Head of caudate nucleus (tissue), 42 donors: ENCODE data around the gene TBCCD1.
"Not testable (repeated sequence)": the region's sequence is repeated elsewhere in the genome, so short reads cannot be mapped to it uniquely, and the experiment has no call there.

Experiments
- DNase-seq, 42 donors: peaks; one replicate each; pipeline versions ENCODE4 v3.0.0 to v3.0.0-alpha.2; 2020 to 2021; ENCODE audit warnings: mixed read lengths in 7 of 42
- intact Hi-C: fragments of 100-400 bp; cut with DNase I; formaldehyde crosslinking; loops from one replicate; pipeline ENCODE4 v1.15.0; 2022

TBCCD1 gene

DNA sequence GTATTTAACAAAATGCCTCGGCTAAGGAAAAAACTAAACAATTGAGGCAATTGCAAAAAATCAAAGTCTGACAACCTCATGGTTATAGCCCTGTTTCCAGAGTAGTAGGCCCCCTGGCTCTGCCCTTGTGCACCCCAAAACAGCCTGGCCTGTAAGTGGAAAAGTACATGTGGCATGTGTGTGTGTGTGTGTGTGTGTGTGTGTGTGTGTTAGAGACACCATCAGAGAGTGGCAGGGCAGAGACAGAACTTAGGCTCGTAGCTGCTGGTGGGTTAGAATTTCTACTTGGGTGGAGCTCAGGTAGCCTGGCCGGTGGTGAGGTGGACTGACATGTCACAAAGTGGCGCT lies 31.6 kb upstream of the TBCCD1 start:
- intact Hi-C loops = no loop called here

DNA sequence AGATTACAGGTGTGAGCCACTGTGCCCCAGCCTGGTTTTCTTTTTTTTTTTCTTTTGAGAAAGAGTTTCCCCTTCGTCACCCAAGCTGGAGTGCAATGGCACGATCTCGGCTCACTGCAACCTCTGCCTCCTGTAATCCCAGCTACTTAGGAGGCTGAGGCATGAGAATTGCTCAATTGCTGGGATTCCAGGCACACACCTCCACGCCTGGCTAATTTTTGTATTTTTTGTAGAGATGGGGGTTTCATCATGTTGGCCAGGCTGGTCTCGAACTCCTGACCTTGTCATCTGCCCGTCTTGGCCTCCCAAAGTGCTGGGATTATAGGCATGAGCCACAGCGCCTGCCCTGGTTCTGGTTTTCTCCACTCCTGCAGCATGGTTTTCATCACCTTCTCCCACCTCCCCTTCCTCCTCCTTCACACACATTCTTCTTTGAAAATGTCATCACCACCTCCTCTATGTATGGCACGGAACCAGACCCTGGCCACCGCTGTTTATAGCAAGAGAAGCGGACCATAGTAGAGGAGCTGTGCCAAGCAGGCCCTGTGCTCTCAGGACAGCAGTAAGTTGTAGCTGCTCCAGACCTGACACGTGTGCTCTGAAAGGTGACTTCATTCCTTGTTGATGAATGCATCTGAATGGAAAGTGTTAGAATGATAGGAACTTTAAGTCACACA lies 31.1 kb upstream of the TBCCD1 start:
- no peak for DNase-seq
- intact Hi-C loops = no loop called here

More for the DNA sequence above, 31.6 kb upstream of the TBCCD1 start:
- DNase-seq = no peak

DNA sequence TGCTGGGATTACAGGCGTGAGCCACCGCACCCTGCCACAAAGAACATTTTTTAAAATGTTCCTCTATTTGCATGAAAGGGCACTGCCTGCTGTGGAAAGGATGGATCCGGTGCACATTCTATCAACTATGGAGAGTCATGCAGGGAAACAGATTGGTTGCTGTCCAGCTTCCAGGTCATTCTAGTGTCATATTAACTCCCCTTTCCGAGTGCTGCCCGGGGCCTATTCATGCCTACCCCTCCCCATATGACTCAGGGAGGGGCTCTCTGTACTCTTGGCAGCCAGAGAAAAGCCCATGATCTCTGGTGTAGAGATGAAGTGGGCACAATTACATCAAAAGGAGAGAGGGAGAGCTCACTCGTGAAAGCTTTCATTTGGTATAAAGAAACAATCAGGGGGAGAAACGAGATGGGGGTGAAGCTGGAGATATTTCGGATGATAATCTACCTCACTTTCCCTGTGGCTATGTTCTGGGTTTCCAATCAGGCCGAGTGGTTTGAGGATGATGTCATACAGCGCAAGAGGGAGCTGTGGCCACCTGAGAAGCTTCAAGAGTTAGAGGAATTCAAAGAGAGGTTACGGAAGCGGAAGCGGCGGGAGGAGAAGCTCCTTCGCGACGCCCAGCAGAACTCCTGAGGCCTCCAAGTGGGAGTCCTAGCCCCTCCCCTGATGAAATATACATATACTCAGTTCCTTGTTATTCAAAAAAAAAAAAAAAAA lies 29.6 kb upstream of the TBCCD1 start:
- no peak for DNase-seq
- intact Hi-C loops = no loop called here

DNA sequence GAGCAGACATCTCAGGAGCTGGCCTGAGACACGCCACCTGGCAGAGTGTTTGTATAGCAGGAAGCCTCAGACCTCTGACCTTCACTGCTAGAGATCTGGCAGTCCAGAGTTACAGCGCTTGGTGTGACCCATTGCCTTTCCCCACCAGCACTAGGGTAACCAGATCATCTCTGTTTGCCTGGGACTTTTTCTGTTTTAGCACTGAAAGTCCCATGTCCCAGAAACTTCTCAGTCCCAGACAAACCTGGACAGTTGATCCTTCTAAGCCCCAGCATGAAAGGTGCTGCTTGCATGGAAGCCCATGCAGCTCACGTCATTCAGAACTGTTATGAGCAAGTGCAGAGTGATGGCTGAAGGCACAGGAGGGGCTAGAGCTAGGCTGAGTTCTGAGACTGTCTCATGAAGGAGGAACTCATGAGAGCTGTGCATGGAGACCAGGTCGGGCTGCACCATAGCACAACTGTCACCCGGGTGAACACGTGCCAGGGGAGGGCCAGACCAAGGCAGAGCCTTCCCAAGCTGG lies 27.5 kb upstream of the TBCCD1 start:
- no peak for DNase-seq
- intact Hi-C loops = no loop called here

DNA sequence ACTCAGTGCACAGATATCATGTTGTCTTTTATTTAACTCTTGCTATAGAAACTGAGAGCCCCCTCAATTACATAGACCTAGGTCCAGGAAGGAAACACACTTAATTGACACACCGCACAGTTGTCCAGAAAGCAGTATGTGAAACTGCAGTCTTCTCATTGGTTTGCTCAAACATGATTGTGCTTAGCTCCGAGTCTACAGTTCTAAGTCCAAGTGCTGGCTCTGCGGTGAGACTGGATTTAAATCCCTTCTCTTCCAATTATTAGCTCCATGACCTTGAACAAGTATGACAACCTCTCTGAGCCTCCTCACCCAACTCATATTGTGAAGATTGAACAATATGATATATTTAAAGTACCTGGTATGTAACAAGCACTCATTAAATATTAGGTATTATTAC lies 26.7 kb upstream of the TBCCD1 start:
- DNase-seq = no peak
- intact Hi-C loops = no loop called here

DNA sequence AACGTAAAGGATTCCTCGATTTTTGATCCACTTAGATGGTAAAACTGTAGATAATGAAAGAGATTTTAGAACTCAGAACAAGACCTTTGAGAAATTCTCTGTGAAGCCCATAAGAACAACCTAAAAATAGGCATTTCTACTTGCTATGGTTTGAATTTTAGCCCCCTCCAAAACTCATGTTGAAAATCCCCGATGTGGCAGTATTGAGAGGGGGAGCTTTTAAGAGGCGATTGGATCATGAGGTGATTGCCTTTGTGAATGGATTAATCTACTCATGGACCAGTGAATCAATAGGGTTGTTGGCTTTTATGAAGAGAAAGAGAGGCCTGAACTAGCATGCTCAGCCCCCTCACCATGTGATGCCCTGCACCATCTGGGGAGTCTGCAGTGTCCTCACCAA lies 25.5 kb upstream of the TBCCD1 start:
- intact Hi-C loops = no loop called here

DNA sequence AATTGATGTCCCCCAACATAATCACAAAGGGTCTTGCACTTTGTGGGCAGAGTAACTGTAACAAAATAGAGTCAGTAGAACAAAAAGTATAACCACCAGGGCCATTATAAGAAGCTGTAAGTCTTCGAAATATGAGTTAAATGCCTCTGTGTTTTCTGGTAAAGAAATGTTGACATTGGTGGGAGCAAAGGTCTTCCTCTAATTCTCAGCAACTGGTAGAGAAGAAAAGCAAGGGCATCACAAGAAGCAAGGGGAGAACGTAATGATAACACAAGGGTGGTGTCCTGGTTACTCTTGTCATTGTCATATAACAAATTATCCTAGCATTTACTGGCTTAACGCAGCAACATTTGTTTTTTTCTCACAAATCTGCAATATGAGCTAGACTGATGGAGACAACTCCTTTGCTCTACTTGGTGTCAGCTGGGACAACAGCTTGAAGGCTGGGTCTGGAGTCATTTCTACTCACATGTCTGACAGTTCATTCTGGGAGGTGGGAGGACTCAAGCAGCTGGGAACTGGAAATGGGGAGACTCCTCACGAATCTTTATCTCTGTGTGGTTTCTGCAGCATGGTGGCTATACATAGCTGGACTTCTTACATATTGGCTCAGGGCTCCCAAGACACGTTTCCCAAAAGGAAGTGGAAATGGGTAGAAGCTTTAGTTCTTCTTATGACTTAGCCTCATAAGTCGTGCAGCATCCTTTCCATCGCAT lies 23.6 kb upstream of the TBCCD1 start:
- no peak for DNase-seq
- intact Hi-C loops = no loop called here

More for the DNA sequence above, 25.5 kb upstream of the TBCCD1 start:
- DNase-seq = no peak

DNA sequence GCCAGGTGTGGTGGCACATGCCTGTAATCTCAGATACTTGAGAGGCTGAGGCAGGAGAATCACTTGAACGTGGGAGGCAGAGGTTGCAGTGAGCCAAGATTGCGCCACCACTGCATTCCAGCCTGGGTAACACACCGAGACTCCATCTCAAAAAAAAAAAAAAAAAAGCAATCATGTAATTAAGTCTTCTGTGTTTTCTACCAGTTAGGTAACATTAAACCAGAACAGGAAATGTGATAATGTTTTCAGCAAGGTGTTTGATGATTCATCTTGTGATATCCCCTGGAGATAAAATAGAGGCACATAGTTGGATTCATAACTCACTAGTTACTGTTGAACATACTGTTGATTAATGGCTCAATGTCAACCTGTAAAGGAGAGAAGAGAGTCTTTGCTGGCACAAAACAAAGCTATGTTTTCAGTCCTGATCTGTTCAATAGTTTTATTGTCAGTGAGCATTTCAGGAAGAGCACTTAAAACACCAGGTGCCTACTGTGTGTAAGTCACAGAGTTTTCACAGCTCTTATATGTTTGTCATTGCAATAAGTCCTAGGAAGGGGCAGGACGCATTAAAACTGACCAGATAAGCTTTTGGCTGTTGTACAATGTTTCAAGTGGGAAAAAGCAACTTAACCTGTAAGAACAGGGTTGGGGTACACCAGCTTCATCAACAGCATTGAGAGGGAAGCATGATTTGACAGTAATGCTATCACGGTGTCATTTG lies 22.9 kb upstream of the TBCCD1 start:
- no peak for DNase-seq
- intact Hi-C loops = no loop called here

DNA sequence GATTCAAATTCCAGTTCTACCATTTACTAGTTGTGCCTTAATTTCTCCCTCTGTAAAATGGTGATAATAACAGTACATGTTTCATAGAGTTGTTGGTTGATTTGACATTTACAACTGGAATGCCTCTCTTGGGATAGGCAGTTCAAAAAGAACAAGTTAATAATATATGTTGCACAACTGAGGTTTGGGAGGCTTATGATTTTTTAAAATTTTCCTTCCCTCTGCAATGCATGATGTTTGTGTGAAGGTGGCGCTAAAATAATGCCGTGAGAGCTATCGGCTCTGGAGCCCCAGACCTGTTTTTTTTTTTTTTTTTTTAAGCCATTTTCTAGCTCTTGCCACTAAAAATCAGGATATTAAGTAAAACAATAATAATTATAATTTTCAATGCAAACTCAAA lies 22.0 kb upstream of the TBCCD1 start:
- DNase-seq = no peak
- intact Hi-C loops = no loop called here

DNA sequence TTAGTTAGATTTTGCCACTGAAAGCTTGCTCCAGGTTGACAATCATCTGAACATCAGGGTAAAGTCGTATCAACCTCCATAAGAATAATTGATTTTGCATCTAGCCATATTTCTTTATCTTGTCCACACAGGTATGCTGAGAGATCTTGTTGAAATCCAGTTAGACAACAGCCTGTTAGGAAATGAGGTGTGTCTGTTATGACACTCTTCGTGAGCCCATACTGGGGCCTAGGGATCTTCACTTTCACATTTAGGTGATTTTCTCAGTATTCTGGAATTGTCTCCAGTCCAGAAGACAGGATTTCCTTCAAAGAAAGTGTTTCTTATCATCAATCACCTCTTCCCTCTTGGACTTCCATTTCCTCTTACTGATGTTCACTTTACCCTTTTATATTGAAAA lies 21.5 kb upstream of the TBCCD1 start:
- intact Hi-C loops = no loop called here
- no peak for DNase-seq

DNA sequence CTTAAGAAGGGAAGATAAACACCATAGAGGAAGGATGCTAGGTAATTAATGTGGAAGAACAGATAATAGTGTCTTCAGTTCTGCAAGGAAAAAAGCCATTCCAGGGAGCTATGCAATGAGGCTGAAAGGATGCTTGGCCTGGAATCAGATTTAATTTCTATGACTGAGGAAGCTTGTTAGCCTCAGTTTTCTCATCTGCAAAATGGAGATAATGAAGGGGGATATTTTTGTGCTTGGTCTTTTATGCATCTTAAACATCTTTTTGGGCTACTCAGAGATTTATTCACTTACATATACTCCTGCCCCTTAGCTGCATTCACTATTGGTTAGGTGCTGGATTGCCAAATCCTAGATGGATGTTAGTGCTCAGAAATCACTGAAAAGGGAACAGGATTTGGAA lies 20.0 kb upstream of the TBCCD1 start:
- DNase-seq = no peak
- intact Hi-C loops = no loop called here

DNA sequence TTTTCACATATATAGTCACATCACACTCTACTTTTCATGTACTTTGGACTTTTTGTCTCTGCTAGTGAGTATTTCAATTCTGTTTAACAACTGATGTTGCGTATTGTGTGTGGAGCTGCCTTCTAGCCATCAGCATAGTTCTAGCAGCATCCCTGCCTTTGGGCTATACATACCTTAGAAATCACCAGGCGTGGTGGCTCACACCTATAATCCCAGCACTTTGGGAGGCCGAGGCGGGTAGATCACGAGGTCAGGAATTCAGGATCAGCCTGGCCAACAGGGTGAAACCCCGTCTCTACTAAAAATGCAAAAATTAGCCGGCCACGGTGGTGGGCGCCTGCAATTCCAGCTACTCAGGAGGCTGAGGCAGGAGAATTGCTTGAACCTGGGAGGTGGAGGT lies 19.1 kb upstream of the TBCCD1 start:
- intact Hi-C loops, DNase-seq: not testable (repeated sequence)

DNA sequence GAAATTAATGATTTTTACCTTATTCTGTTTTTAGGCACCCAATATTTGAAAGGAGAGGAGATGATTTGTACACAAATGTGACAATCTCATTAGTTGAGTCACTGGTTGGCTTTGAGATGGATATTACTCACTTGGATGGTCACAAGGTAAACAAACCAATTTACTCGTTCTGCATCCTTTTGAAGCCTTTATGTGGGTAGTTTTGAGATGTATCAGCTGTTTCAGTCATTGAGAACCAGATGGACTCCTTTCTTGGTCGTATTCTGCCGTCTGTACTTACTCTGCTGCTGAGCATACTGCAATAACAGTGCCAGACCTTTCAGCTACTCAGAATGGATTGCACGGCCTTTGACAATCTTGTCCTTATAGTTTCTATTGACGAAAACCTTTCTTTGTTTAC lies 16.7 kb upstream of the TBCCD1 start:
- intact Hi-C loops = no loop called here
- DNase-seq = no peak

DNA sequence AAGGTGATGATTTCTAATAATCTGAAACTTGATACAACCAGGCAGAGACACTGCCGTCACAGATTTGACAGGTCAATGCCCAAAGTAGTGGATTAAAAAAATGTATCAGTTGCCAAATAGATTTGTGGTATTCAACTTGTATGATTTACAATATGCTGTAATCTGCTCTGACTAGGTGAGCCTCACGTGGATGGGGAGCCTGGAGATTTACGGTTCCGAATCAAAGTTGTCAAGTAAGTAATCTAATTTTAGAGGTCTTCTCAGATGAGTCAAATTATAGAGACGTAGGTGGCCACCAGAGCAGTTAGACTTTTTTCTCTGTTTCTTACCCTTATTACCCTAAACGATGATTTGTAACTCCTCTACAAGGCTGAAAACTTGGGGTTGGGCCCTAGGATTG lies 15.4 kb upstream of the TBCCD1 start:
- intact Hi-C loops = no loop called here

DNA sequence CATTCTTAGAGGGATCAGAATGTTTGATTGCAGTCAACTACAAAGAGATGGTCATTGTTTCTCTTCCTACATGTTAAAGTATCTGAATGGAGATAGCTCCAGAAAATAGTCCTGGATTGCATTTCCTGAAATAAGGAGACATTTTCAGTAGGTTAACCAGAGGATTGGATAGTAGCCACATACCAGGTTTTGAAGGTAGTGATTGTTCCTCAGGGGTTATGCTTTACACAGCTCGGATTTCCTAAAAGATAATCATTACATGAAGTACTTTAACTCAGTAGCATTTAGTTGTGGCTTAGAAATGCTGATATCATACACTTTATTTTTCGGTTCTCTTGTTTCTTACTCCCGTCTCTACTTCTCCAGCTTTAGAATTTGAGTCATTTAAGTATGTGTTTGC lies 13.6 kb upstream of the TBCCD1 start:
- intact Hi-C loops = no loop called here
- DNase-seq = no peak

More for the DNA sequence above, 15.4 kb upstream of the TBCCD1 start:
- peak in 32 of 42 donors; percentile 5 to 76 (median 54) for DNase-seq

DNA sequence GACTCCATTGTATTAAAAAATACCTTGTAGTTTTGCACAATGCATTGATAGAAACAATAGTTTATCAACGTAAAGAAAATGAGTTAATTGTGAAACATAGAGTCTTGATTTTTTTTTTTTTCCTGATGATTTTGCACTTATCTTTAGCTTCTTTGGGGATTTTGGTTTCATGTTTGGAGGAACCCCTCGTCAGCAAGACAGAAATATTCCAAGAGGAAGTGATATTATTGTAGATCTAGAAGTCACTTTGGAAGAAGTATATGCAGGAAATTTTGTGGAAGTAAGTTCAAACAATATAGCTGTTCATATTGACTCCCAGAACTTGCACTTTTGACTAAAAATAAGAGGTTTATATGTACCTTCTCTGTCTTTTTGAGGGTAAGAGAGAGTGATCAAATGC lies 10.4 kb upstream of the TBCCD1 start:
- intact Hi-C loops = no loop called here
- DNase-seq = no peak

DNA sequence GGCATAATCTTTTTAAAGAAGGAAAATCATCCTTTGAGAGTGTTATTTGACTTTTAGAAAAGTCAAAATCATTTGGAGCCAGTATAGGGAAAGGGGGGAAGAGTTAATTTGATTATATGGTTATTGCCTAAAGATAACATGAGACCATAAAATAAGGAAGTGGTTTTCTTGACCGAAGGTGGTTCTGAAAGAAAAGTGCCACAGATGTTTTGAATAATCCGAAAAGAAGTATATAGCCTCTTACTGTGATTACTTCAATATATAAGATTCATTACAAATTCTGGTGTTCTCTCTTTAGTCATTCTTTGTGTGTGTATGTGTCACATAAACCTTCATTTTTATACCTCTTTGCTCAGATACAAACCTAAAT lies 4.5 kb upstream of the TBCCD1 start:
- intact Hi-C loops = no loop called here
- DNase-seq = no peak

DNA sequence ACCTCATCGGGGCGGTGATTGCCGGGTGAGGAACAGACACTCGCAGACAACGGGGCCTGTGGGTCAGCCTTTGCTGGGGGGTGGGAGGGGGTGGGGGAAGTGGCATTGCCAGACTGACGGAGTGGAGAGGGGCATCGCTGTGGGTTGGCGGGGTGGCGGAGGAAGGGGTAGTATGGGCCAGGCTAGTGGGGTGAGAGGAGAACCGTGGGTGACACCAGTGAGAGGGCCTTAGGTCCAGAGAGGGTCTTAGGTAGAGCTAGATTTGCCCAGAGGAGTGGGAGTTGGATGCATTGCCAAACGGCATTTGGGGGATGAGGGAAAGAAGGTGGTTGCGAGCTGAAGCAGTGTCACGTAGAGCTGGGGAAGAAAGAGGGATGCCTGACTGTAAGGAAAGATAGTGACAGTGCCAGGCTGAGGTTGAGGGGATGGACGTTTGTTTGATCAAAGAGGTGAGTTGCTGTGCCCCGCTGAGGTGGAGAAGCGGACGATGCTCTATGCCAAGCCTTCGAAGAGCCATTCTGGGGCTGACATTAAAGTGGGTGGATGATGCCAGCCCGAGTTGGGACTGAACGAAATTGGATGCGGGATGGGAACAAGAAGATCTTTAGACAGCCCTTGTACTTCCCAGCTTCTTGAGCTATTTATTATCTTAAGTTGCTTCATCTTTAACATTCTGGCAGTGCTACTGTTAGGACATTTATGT lies 4.0 kb upstream of the TBCCD1 start:
- intact Hi-C loops = no loop called here
- DNase-seq = no peak
